K562 (cell line): Measurements from ENCODE around the gene MMP11.

Experiments
- TEAD2 ChIP-seq: fragments of 450-650 bp; IDR thresholded peaks from 2 replicates; pipeline ENCODE4 v1.6.1; 2016; ENCODE audit warnings: missing genetic modification characterization, control low read depth, missing compliant biosample characterization
- ZZZ3 ChIP-seq: fragments of 450-650 bp; IDR thresholded peaks from 2 replicates; pipeline ENCODE4 v1.6.1; 2016; ENCODE audit warnings: antibody characterized with exemption, mild to moderate bottlenecking, moderate library complexity
- TF ChIP-seq, protein P1 (sequence below): sonication (generic); formaldehyde crosslinking; IDR thresholded peaks from 2 replicates; pipeline ENCODE4 v1.9.0; 2022; ENCODE audit warnings: mild to moderate bottlenecking, missing genetic modification reagents
- TF ChIP-seq, protein P2 (sequence below): sonication (generic); formaldehyde crosslinking; IDR thresholded peaks from 2 replicates; pipeline ENCODE4 v1.8.0; 2022; ENCODE audit warnings: mild to moderate bottlenecking, low read depth, missing genetic modification reagents

DNA sequence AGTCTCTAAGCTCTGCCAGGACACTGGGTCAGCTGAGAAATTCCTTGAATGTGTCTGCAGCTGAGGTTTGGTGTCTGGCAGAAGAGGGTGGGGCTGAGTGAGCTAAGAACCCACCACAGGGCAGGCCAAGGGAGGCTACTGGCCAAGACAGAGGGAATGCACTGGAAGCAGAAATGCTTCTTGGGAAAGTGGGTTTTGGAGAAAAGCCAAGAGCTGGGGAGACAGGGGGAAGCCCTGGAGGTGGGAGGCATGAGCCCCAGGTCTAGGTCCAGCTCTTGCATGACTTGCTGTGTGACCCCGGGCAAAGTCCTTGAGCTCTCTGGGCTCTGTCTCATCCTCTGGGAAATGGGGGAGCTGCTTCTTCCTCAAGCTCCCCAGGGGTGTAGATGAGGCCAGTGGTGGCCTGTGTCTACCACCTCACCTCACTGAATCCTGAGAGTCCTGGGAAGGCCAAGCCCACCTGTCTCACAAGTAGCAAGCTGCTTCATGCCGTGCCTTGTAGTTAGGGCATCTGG lies 2.3 kb downstream of the MMP11 start:
- TF ChIP-seq ZZZ3 (no peak), TEAD2 (tag) (no peak)
- TF ChIP-seq, protein P1, sequence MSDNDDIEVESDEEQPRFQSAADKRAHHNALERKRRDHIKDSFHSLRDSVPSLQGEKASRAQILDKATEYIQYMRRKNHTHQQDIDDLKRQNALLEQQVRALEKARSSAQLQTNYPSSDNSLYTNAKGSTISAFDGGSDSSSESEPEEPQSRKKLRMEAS (CRISPR knock-in tag) = no peak
- TF ChIP-seq, protein P2, sequence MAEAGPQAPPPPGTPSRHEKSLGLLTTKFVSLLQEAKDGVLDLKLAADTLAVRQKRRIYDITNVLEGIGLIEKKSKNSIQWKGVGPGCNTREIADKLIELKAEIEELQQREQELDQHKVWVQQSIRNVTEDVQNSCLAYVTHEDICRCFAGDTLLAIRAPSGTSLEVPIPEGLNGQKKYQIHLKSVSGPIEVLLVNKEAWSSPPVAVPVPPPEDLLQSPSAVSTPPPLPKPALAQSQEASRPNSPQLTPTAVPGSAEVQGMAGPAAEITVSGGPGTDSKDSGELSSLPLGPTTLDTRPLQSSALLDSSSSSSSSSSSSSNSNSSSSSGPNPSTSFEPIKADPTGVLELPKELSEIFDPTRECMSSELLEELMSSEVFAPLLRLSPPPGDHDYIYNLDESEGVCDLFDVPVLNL (CRISPR knock-in tag) = no peak
